ENCODE measurements around the gene VIPR2. TPM values are rescaled to one million over a fixed set of nuclear protein-coding genes. Genes with fewer than 3 reads are reported as not detected.

Gene VIPR2
- total RNA-seq, 4 donors from 2014 or later, result 0.53 to 2.5 (median 1.8) TPM

DNA sequence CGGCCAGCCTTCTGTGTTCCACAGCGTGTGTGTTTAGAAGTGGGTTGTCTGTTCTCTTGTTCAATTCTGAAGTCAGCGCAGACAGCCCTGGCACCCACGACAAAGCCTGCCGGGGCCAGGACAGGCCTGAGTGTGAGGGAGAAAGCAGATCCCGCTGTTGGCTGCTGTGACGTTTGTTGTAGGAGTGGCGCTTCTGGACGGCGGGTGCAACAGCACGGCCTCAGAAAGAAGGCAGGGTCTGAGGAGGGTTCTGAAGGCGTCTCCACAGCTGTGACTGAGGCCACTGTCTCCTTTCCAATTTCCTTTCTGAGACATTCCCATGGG is 76.2 kb downstream of the VIPR2 start:
- TF ChIP-seq POLR2A (IDR thresholded peaks at IDR 0.05), result no peak
- TF ChIP-seq, protein P1, sequence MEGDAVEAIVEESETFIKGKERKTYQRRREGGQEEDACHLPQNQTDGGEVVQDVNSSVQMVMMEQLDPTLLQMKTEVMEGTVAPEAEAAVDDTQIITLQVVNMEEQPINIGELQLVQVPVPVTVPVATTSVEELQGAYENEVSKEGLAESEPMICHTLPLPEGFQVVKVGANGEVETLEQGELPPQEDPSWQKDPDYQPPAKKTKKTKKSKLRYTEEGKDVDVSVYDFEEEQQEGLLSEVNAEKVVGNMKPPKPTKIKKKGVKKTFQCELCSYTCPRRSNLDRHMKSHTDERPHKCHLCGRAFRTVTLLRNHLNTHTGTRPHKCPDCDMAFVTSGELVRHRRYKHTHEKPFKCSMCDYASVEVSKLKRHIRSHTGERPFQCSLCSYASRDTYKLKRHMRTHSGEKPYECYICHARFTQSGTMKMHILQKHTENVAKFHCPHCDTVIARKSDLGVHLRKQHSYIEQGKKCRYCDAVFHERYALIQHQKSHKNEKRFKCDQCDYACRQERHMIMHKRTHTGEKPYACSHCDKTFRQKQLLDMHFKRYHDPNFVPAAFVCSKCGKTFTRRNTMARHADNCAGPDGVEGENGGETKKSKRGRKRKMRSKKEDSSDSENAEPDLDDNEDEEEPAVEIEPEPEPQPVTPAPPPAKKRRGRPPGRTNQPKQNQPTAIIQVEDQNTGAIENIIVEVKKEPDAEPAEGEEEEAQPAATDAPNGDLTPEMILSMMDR (IDR thresholded peaks at IDR 0.05), result no peak
- Histone ChIP-seq H3K4me3 (no peak overlapping the region), H3K27ac (peak overlapping the region in 3 of 4 donors; percentile 22 to 65 (median 41)), H3K4me1 (peaks cover 0 to 6% (median 0%) of the 10 kb centered on the region in 4 donors), H3K9me3 (no peaks in the 10 kb centered on the region), H3K36me3 (no peaks in the 10 kb centered on the region), H3K27me3 (no peaks in the 10 kb centered on the region)
- peak in 1 of 3 donors; percentile 57 for DNase-seq

DNA sequence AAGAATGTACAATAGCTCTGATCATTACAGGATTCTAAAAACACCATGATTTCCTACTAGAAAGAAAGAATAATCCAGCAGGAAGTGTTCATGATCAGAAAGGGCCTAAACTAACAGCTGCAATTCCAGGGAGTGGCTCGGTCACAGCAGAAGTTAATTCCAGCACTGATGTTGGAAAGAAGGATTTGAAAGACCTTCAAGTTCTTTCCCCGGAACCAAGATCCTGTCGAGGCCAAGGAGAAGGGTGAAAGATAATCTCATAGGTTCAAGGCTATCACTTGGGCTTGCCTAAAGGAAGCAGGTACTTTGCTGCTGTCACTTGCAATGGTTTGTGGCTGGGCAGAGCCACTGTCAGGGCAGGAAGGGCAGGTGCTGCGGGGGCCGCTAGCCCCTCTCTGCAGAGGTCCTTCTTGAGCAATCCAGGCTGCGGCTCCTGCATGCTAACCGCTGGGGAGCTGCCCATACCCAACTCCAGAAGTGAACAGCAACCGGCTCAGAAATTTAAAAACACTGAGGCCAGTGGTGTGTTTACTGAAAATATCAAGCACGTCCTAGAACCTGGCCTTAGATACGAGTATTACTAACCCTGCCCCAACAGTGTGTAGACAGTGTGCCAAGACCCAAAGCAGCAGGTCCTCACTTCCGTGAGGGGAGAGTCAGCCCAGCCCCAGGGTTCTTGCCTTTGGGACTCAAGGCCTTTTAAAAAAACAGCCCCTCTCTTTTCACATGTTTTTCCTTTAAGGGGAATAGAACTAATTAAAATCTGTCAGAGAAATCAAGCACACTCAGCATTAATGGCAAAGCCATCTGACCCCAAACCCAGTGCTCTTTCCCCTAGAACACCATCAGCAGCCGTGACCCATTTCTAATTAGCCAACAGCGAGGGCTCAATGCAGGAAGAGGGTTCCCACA is 76.8 kb downstream of the VIPR2 start:
- H3K9me3 ChIP-seq, result no peaks in the 10 kb centered on the region
- peak overlapping the region in 3 of 4 donors; percentile 22 to 65 (median 41) for H3K27ac ChIP-seq
- H3K4me3 ChIP-seq, result no peak overlapping the region
- no peak for DNase-seq
- TF ChIP-seq POLR2A (IDR thresholded peaks at IDR 0.05), result no peak
- TF ChIP-seq, protein P1 (IDR thresholded peaks at IDR 0.05), result no peak
- H3K36me3 ChIP-seq, result no peaks in the 10 kb centered on the region
- H3K4me1 ChIP-seq, result peaks cover 0 to 6% (median 0%) of the 10 kb centered on the region in 4 donors
- no peaks in the 10 kb centered on the region for H3K27me3 ChIP-seq

DNA sequence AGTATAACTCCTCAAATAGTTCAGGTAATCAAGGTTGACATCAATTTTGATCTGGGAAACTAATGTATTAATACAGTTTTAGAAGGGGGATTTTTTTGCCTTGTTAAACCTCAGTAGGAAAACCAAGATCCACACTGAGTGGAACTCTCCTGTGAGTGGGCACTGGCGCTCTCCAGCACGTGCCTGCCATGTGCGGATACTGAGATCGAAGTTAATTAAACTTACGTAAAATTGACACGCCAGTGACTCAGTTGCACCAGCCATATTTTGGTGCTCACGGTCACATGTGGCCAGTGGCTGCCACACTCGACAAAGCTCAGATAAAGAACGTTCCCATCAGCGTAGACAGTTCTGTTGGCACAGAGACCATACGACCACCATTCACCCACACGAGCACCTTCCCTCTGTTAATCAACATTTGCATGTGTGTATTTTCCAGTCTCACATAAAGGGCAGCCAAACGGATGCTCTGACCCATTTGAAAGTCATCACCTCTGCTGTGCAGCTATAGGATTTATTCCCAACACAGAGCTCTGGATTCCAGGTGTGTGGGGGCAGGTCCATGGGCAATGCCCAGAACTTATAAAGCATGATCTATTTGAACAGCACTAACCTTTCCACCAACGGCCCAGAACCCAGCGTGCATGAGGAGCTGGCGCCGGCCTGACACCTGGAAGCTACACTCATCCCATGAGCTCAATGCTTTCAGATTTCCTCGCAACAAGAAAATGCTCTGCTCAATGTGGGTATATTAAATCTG is 77.7 kb downstream of the VIPR2 start:
- no peaks in the 10 kb centered on the region for H3K36me3 ChIP-seq

DNA sequence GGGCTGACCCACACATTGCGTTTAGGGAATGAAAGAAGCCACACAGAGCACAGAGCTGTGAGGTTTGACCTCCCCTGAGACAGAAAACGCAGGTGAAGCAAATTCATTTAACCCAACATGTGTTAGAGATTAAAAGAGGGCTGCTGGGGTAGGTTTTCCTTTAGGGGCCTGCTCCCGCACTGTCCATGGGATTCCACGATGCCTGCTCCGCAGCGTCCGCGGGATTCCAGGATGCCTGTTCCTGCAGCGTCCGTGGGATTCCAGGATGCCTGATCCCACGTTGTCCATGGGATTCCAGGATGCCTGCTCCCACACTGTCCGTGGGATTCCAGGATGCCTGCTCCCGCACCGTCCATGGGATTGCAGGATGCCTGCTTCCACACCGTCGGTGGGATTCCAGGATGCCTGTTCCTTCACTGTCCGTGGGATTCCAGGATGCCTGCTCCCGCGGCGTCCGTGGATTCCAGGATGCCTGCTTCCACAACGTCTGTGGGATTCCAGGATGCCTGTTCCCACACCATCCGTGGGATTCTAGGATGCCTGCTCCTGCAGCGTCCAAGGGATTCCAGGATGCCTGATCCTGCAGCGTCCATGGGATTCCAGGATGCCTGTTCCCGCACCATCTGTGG is 78.7 kb downstream of the VIPR2 start:
- no peaks in the 10 kb centered on the region for H3K27me3 ChIP-seq
- no peaks in the 10 kb centered on the region for H3K36me3 ChIP-seq
- H3K9me3 ChIP-seq, result no peaks in the 10 kb centered on the region
- no peak for TF ChIP-seq POLR2A (IDR thresholded peaks at IDR 0.05)
- TF ChIP-seq, protein P1 (IDR thresholded peaks at IDR 0.05), result no peak
- peaks cover 0 to 6% (median 0%) of the 10 kb centered on the region in 4 donors for H3K4me1 ChIP-seq
- no peak for DNase-seq
- no peak overlapping the region for H3K4me3 ChIP-seq
- H3K27ac ChIP-seq, result no peak overlapping the region

More for the DNA sequence above, 77.7 kb downstream of the VIPR2 start:
- peaks cover 0 to 6% (median 0%) of the 10 kb centered on the region in 4 donors for H3K4me1 ChIP-seq
- no peaks in the 10 kb centered on the region for H3K9me3 ChIP-seq
- DNase-seq, result no peak
- no peak overlapping the region for H3K4me3 ChIP-seq
- TF ChIP-seq POLR2A (IDR thresholded peaks at IDR 0.05), result no peak
- TF ChIP-seq, protein P1 (IDR thresholded peaks at IDR 0.05), result no peak
- H3K27me3 ChIP-seq, result no peaks in the 10 kb centered on the region
- no peak overlapping the region for H3K27ac ChIP-seq

DNA sequence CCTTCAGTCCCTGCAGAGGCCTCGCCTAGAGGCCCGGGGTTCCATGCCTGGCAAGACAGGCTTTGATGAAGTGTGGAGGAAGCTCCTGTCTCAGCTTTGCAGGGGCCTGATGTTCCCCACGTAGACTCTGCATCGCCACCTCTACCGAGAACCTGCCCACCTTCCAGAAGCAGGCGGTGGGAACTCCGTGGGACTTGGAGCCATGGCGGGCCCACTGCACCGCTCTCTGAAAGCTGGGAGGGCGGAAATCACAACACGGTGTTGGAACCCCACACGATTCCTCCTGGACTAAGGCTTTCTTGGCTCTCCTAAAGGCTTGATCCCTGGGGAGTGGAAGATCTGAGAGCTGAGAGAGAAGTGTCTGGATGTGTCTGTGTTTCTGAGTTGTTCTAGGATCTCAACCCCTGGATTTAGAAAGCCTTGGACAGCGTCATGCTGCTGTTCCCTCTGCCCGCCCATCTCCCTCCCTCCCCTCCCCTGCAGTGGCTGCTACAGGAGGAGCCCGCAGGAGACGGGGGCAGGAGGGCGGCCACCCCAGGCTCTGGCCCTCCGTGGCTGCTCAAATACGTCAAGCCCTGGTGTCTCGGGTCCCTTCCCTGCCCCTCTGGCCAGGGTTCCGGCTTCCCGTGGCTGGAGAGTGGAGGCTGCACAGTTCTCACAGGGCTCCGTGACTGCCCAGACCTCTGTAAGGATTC is 79.7 kb downstream of the VIPR2 start:
- no peaks in the 10 kb centered on the region for H3K27me3 ChIP-seq
- H3K36me3 ChIP-seq, result no peaks in the 10 kb centered on the region
- no peak overlapping the region for H3K4me3 ChIP-seq
- TF ChIP-seq POLR2A (IDR thresholded peaks at IDR 0.05), result no peak
- H3K4me1 ChIP-seq, result peaks cover 0 to 6% (median 0%) of the 10 kb centered on the region in 4 donors
- no peak for DNase-seq
- H3K27ac ChIP-seq, result no peak overlapping the region
- no peaks in the 10 kb centered on the region for H3K9me3 ChIP-seq
